Inferior parietal cortex (tissue), 1 donor: ENCODE measurements around the gene HOXB7.
A peak's percentile ranks its signal among the peaks of the same experiment; 100 is the strongest.

Source experiments
- DNase-seq: peaks from one replicate; pipeline ENCODE4 v3.0.0-alpha.2; 2016; ENCODE audit errors: extremely low spot score

Gene HOXB7

GRCh38 chr17:48610282-48611211, at the start of gene HOXB7:
HOXB7 (minus strand) TSS chr17:48611017; CDS start chr17:48610918, 99 bp downstream.
- peak; percentile 4 for DNase-seq

- DNase-seq: no peak
Measured at GRCh38 chr17:48655913-48656312, 45.1 kb upstream of the HOXB7 start.

- no peak for DNase-seq
Measured at GRCh38 chr17:48649741-48650140, 38.9 kb upstream of the HOXB7 start.

GRCh38 chr17:48647963-48648245, 37.1 kb upstream of the HOXB7 start:
- no peak for DNase-seq

- no peak for DNase-seq
Measured at GRCh38 chr17:48647103-48647962, 36.5 kb upstream of the HOXB7 start.

- no peak for DNase-seq
Measured at GRCh38 chr17:48646183-48647102, 35.6 kb upstream of the HOXB7 start.

- DNase-seq: no peak
Measured at GRCh38 chr17:48645639-48646182, 34.9 kb upstream of the HOXB7 start.

GRCh38 chr17:48644910-48645557, 34.2 kb upstream of the HOXB7 start:
- DNase-seq: no peak

- DNase-seq: no peak
Measured at GRCh38 chr17:48644159-48644558, 33.3 kb upstream of the HOXB7 start.

- DNase-seq: no peak
Measured at GRCh38 chr17:48643697-48644012, 32.8 kb upstream of the HOXB7 start.

- DNase-seq: no peak
Measured at GRCh38 chr17:48642843-48643696, 32.3 kb upstream of the HOXB7 start.

GRCh38 chr17:48642059-48642842, 31.4 kb upstream of the HOXB7 start:
- no peak for DNase-seq

GRCh38 chr17:48641541-48642058, 30.8 kb upstream of the HOXB7 start:
- DNase-seq: no peak

GRCh38 chr17:48640858-48641180, 30.0 kb upstream of the HOXB7 start:
- no peak for DNase-seq

GRCh38 chr17:48639982-48640857, 29.4 kb upstream of the HOXB7 start:
- no peak for DNase-seq

- no peak for DNase-seq
Measured at GRCh38 chr17:48639136-48639535, 28.3 kb upstream of the HOXB7 start.

GRCh38 chr17:48637323-48638260, 26.8 kb upstream of the HOXB7 start:
- DNase-seq: no peak
